ENCODE data around the gene LRIG1. TPM values are rescaled to one million over a fixed set of nuclear protein-coding genes. Genes with fewer than 3 reads are reported as not detected.

Gene LRIG1
- total and polyA plus RNA-seq, 2 of the 8 experiments (the other 6 are each of a cell fraction or from before 2014, with no cell fraction given), result 78.1 to 88.7 TPM

DNA sequence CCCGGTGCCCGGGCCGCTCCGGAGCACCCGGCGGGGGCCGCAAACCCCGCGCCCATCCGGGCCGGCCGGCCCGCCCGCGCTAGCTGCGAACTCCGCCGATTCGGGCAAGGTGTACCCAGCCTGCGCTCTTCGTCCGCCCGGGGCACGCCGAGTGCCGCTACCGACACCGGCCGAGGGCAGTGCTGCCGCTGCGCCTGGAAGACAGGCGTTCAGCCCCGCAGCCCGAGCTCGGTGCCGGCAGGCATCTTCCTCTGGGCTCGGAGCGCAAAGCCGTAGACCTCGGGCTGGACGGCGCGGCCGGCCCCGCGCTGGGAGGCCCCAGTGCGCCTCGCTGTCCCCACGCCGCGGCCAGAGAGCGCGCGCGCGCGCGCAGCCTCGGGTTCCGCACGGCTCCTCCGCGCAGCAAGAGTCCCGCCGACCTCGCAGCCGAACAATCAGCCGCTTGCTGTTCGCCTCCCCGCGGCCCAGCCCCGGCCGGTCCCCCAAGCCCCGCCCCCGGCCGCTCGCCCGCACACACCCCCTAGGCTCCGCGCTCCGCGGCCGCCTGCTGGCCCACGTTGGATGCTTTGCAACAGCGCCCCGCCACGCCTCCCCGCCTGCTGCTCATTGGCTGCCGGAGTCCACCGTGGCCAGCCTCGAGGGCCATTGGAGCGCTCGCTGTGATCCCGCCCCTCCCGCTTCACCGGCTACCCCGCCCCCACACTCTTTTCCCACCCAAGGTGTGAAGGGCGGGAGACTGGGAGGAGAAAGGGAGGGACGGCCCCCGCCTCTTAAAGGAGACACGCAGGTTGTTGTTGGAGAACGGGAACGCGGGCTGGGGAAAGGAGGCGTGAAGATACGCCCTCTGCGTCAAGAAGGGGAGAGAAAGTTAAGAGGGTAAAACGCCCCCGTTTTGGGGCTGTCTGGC is at the start of gene LRIG1 (continued):
- TF ChIP-seq, protein P1, sequence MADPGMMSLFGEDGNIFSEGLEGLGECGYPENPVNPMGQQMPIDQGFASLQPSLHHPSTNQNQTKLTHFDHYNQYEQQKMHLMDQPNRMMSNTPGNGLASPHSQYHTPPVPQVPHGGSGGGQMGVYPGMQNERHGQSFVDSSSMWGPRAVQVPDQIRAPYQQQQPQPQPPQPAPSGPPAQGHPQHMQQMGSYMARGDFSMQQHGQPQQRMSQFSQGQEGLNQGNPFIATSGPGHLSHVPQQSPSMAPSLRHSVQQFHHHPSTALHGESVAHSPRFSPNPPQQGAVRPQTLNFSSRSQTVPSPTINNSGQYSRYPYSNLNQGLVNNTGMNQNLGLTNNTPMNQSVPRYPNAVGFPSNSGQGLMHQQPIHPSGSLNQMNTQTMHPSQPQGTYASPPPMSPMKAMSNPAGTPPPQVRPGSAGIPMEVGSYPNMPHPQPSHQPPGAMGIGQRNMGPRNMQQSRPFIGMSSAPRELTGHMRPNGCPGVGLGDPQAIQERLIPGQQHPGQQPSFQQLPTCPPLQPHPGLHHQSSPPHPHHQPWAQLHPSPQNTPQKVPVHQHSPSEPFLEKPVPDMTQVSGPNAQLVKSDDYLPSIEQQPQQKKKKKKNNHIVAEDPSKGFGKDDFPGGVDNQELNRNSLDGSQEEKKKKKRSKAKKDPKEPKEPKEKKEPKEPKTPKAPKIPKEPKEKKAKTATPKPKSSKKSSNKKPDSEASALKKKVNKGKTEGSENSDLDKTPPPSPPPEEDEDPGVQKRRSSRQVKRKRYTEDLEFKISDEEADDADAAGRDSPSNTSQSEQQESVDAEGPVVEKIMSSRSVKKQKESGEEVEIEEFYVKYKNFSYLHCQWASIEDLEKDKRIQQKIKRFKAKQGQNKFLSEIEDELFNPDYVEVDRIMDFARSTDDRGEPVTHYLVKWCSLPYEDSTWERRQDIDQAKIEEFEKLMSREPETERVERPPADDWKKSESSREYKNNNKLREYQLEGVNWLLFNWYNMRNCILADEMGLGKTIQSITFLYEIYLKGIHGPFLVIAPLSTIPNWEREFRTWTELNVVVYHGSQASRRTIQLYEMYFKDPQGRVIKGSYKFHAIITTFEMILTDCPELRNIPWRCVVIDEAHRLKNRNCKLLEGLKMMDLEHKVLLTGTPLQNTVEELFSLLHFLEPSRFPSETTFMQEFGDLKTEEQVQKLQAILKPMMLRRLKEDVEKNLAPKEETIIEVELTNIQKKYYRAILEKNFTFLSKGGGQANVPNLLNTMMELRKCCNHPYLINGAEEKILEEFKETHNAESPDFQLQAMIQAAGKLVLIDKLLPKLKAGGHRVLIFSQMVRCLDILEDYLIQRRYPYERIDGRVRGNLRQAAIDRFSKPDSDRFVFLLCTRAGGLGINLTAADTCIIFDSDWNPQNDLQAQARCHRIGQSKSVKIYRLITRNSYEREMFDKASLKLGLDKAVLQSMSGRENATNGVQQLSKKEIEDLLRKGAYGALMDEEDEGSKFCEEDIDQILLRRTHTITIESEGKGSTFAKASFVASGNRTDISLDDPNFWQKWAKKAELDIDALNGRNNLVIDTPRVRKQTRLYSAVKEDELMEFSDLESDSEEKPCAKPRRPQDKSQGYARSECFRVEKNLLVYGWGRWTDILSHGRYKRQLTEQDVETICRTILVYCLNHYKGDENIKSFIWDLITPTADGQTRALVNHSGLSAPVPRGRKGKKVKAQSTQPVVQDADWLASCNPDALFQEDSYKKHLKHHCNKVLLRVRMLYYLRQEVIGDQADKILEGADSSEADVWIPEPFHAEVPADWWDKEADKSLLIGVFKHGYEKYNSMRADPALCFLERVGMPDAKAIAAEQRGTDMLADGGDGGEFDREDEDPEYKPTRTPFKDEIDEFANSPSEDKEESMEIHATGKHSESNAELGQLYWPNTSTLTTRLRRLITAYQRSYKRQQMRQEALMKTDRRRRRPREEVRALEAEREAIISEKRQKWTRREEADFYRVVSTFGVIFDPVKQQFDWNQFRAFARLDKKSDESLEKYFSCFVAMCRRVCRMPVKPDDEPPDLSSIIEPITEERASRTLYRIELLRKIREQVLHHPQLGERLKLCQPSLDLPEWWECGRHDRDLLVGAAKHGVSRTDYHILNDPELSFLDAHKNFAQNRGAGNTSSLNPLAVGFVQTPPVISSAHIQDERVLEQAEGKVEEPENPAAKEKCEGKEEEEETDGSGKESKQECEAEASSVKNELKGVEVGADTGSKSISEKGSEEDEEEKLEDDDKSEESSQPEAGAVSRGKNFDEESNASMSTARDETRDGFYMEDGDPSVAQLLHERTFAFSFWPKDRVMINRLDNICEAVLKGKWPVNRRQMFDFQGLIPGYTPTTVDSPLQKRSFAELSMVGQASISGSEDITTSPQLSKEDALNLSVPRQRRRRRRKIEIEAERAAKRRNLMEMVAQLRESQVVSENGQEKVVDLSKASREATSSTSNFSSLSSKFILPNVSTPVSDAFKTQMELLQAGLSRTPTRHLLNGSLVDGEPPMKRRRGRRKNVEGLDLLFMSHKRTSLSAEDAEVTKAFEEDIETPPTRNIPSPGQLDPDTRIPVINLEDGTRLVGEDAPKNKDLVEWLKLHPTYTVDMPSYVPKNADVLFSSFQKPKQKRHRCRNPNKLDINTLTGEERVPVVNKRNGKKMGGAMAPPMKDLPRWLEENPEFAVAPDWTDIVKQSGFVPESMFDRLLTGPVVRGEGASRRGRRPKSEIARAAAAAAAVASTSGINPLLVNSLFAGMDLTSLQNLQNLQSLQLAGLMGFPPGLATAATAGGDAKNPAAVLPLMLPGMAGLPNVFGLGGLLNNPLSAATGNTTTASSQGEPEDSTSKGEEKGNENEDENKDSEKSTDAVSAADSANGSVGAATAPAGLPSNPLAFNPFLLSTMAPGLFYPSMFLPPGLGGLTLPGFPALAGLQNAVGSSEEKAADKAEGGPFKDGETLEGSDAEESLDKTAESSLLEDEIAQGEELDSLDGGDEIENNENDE (IDR thresholded peaks at IDR 0.05; ENCODE audit: insufficient replicate concordance, low read length), result no peak
- peak; percentile 60 for TF ChIP-seq PHF8 (conservative IDR thresholded peaks at IDR 0.05; ENCODE audit: low read depth, low read length)
- TF ChIP-seq NANOG (IDR thresholded peaks at IDR 0.05; ENCODE audit: insufficient read depth, low read depth, low read length, poor library complexity, severe bottlenecking), result peak; percentile 8
- TF ChIP-seq KDM4A (IDR thresholded peaks at IDR 0.05; ENCODE audit: low read depth, low read length, severe bottlenecking), result peak; percentile 32
